HG02759 (cell line): ENCODE results near the gene ARFGEF3.

ENCODE experiments used
- ATAC-seq: cut with Tn5 transposase; IDR thresholded peaks from one replicate; pipeline ENCODE4 v1.9.1; 2021; ENCODE audit warnings: mild to moderate bottlenecking, moderate library complexity; ENCODE audit not compliant: unreplicated experiment

ARFGEF3 gene

GRCh38 chr6:138238368-138238767 lies 76.6 kb downstream of the ARFGEF3 start:
- ATAC-seq, result no peak

GRCh38 chr6:138239774-138240173 lies 78.0 kb downstream of the ARFGEF3 start:
- ATAC-seq, result no peak

GRCh38 chr6:138240476-138241245 lies 78.9 kb downstream of the ARFGEF3 start:
- ATAC-seq, result no peak

- no peak for ATAC-seq
These were observed 79.6 kb downstream of the ARFGEF3 start for GRCh38 chr6:138241381-138241780.

- ATAC-seq, result no peak
These were observed 80.2 kb downstream of the ARFGEF3 start for GRCh38 chr6:138241934-138242333.

GRCh38 chr6:138242987-138243592 lies 81.4 kb downstream of the ARFGEF3 start:
- no peak for ATAC-seq

GRCh38 chr6:138245751-138246150 lies 84.0 kb downstream of the ARFGEF3 start:
- ATAC-seq, result no peak

GRCh38 chr6:138246650-138247440 lies 85.1 kb downstream of the ARFGEF3 start:
- no peak for ATAC-seq

GRCh38 chr6:138248011-138248410 lies 86.3 kb downstream of the ARFGEF3 start:
- ATAC-seq, result no peak

GRCh38 chr6:138248878-138249277 lies 87.1 kb downstream of the ARFGEF3 start:
- no peak for ATAC-seq

- ATAC-seq, result no peak
These were observed 88.3 kb downstream of the ARFGEF3 start for GRCh38 chr6:138250053-138250452.

GRCh38 chr6:138250513-138251247 lies 88.9 kb downstream of the ARFGEF3 start:
- ATAC-seq, result no peak

GRCh38 chr6:138253731-138254130 lies 92.0 kb downstream of the ARFGEF3 start:
- ATAC-seq, result no peak

- no peak for ATAC-seq
These were observed 93.7 kb downstream of the ARFGEF3 start for GRCh38 chr6:138255443-138255842.

GRCh38 chr6:138257638-138258040 lies 95.9 kb downstream of the ARFGEF3 start:
- ATAC-seq, result no peak

- no peak for ATAC-seq
These were observed 96.5 kb downstream of the ARFGEF3 start for GRCh38 chr6:138258197-138258596.

- ATAC-seq, result no peak
These were observed 97.3 kb downstream of the ARFGEF3 start for GRCh38 chr6:138258991-138259390.

- no peak for ATAC-seq
These were observed 99.5 kb downstream of the ARFGEF3 start for GRCh38 chr6:138261116-138261780.

- ATAC-seq, result no peak
These were observed 102.2 kb downstream of the ARFGEF3 start for GRCh38 chr6:138263963-138264362.

- ATAC-seq, result no peak
These were observed 102.7 kb downstream of the ARFGEF3 start for GRCh38 chr6:138264372-138264880.
